Esophagus muscularis mucosa (tissue), 4 donors: ENCODE measurements around the gene KLF13.

ENCODE experiments used
- CTCF ChIP-seq, 3 experiments: fragments of 200-600 bp in 2 of 3; fragments of 450-650 bp in 1 of 3; sonication (generic) in 2 of 3; IDR thresholded peaks; one replicate each; pipeline ENCODE4 v1.5.1; 2017 to 2019; ENCODE audit warnings: antibody characterized with exemption in 3 of 3, mild to moderate bottlenecking in 2 of 3, moderate library complexity in 1 of 3
- EP300 ChIP-seq: sonication (generic); formaldehyde crosslinking; IDR thresholded peaks from one replicate; pipeline ENCODE4 v1.6.1; 2017; ENCODE audit warnings: antibody characterized with exemption
- POLR2A ChIP-seq: fragments of 450-650 bp; IDR thresholded peaks from one replicate; pipeline ENCODE4 v1.6.1; 2017; ENCODE audit warnings: antibody characterized with exemption, moderate library complexity, mild to moderate bottlenecking, low read depth
- POLR2AphosphoS5 ChIP-seq, 2 donors: sonication (generic); formaldehyde crosslinking; IDR thresholded peaks; one replicate each; pipeline ENCODE4 v1.6.1; 2017; ENCODE audit warnings: antibody characterized with exemption in 2 of 2

GRCh38 chr15:31403096-31403495 is 76.5 kb downstream of the KLF13 start:
- TF ChIP-seq CTCF (IDR thresholded peaks at IDR 0.05) (no peak), POLR2A (no peak), EP300 (no peak), POLR2AphosphoS5 (IDR thresholded peaks at IDR 0.05) (no peak)
